Measurements from ENCODE around the gene ADAMTS12. TPM values are rescaled to one million over a fixed set of nuclear protein-coding genes. Genes with fewer than 3 reads are reported as not detected.

Gene ADAMTS12
- total and polyA plus RNA-seq, 2 experiments from 2014 or later = 9.1 to 17.1 TPM

GRCh38 chr5:33938881-33939280 lies 47.1 kb upstream of the ADAMTS12 start:
- ATAC-seq = no peak
- H3K27ac Mint-ChIP-seq = no peak overlapping the region
- Histone ChIP-seq H2AFZ (no peak overlapping the region), H3K27ac (ENCODE audit: low read depth) (no peak overlapping the region), H3K27me3 (ENCODE audit: insufficient read depth) (peaks cover 15% of the 10 kb centered on the region), H3K4me2 (no peak overlapping the region), H3K36me3 (ENCODE audit: insufficient read depth) (no peaks in the 10 kb centered on the region), H3K9me2 (ENCODE audit: insufficient read depth) (no peaks in the 10 kb centered on the region), H3K4me3 (no peak overlapping the region), H3K4me1 (ENCODE audit: insufficient read depth) (no peaks in the 10 kb centered on the region), H3K79me2 (replicated peaks; ENCODE audit: insufficient read depth) (no peaks in the 10 kb centered on the region), H4K20me1 (replicated peaks; ENCODE audit: insufficient read depth) (no peaks in the 10 kb centered on the region), H3F3A (replicated peaks; ENCODE audit: low read depth) (no peaks in the 10 kb centered on the region)
- TF ChIP-seq, protein P1, sequence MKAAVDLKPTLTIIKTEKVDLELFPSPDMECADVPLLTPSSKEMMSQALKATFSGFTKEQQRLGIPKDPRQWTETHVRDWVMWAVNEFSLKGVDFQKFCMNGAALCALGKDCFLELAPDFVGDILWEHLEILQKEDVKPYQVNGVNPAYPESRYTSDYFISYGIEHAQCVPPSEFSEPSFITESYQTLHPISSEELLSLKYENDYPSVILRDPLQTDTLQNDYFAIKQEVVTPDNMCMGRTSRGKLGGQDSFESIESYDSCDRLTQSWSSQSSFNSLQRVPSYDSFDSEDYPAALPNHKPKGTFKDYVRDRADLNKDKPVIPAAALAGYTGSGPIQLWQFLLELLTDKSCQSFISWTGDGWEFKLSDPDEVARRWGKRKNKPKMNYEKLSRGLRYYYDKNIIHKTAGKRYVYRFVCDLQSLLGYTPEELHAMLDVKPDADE (IDR thresholded peaks at IDR 0.05) = no peak
- TF ChIP-seq REST (IDR thresholded peaks at IDR 0.05; ENCODE audit: unreplicated experiment) (no peak), EZH2phosphoT487 (IDR thresholded peaks at IDR 0.05; ENCODE audit: unreplicated experiment) (no peak), STAT1 (IDR thresholded peaks at IDR 0.05; ENCODE audit: unreplicated experiment) (no peak), ZNF462 (CRISPR knock-in tag; IDR thresholded peaks at IDR 0.05) (no peak), JUNB (IDR thresholded peaks at IDR 0.05; ENCODE audit: unreplicated experiment) (no peak), CREB1 (CRISPR knock-in tag; IDR thresholded peaks at IDR 0.05; ENCODE audit: low read depth) (no peak), NANOG (IDR thresholded peaks at IDR 0.05; ENCODE audit: borderline replicate concordance) (no peak), ZNF114 (CRISPR knock-in tag; IDR thresholded peaks at IDR 0.05) (no peak), ZNF331 (CRISPR knock-in tag; IDR thresholded peaks at IDR 0.05; ENCODE audit: low read depth) (no peak), POLR2AphosphoS5 (IDR thresholded peaks at IDR 0.05; ENCODE audit: low read depth) (no peak), EZH2 (IDR thresholded peaks at IDR 0.05; ENCODE audit: low read depth, unreplicated experiment) (no peak), CTCF (conservative IDR thresholded peaks at IDR 0.05; ENCODE audit: low read depth in 2 of 2) (no peak)
- no peaks in the 10 kb centered on the region for H3K9me3 Mint-ChIP-seq
- peaks cover 19% of the 10 kb centered on the region for H3K4me1 Mint-ChIP-seq
- no peak overlapping the region for H3K4me3 Mint-ChIP-seq
- no peak for DNase-seq (ENCODE audit: low spot score)
- H3K27me3 Mint-ChIP-seq (ENCODE audit: insufficient read depth, low read depth, poor library complexity) = peaks cover 22% of the 10 kb centered on the region
- H3K36me3 Mint-ChIP-seq (ENCODE audit: low read depth) = no peaks in the 10 kb centered on the region

All from GM23338 (cell line).